ENCODE data around the gene UPK1B.
"Not testable (repeated sequence)": the region's sequence is repeated elsewhere in the genome, so short reads cannot be mapped to it uniquely, and the experiment has no call there.

UPK1B gene

GRCh38 chr3:119223511-119223910 is 50.1 kb downstream of the UPK1B start:
- no peak for DNase-seq (ENCODE audit: low read depth)

- no peak for DNase-seq (ENCODE audit: low read depth)
Measured at GRCh38 chr3:119225121-119225520, 51.7 kb downstream of the UPK1B start.

- no peak for DNase-seq (ENCODE audit: low read depth)
Measured at GRCh38 chr3:119227070-119227850, 53.9 kb downstream of the UPK1B start.

GRCh38 chr3:119228373-119229145 is 55.2 kb downstream of the UPK1B start:
- no peak for DNase-seq (ENCODE audit: low read depth)

- DNase-seq (ENCODE audit: low read depth) = no peak
Measured at GRCh38 chr3:119229190-119229589, 55.8 kb downstream of the UPK1B start.

- no peak for DNase-seq (ENCODE audit: low read depth)
Measured at GRCh38 chr3:119230071-119230470, 56.7 kb downstream of the UPK1B start.

- DNase-seq (ENCODE audit: low read depth) = no peak
Measured at GRCh38 chr3:119230745-119231144, 57.3 kb downstream of the UPK1B start.

- no peak for DNase-seq (ENCODE audit: low read depth)
Measured at GRCh38 chr3:119234610-119235009, 61.2 kb downstream of the UPK1B start.

- DNase-seq (ENCODE audit: low read depth) = peak; percentile 85
Measured at GRCh38 chr3:119235151-119235550, 61.8 kb downstream of the UPK1B start.

GRCh38 chr3:119236756-119237155 is 63.4 kb downstream of the UPK1B start:
- no peak for DNase-seq (ENCODE audit: low read depth)

- DNase-seq (ENCODE audit: low read depth) = peak; percentile 71
Measured at GRCh38 chr3:119237299-119237698, 63.9 kb downstream of the UPK1B start.

- no peak for DNase-seq (ENCODE audit: low read depth)
Measured at GRCh38 chr3:119238363-119238762, 65.0 kb downstream of the UPK1B start.

- DNase-seq (ENCODE audit: low read depth) = peak; percentile 38
Measured at GRCh38 chr3:119239206-119239820, 65.9 kb downstream of the UPK1B start.

- peak; percentile 29 for DNase-seq (ENCODE audit: low read depth)
Measured at GRCh38 chr3:119240101-119240590, 66.7 kb downstream of the UPK1B start.

GRCh38 chr3:119240591-119241434 is 67.4 kb downstream of the UPK1B start, which contains the start of gene B4GALT4:
Gene B4GALT4, minus strand, starts transcription at chr3:119240878. Its CDS starts 10,779 bp downstream, at chr3:119230099.
- peak; percentile 91 for DNase-seq (ENCODE audit: low read depth)

- not testable (repeated sequence) for DNase-seq (ENCODE audit: low read depth)
Measured at GRCh38 chr3:119242387-119243057, 69.1 kb downstream of the UPK1B start.

- DNase-seq (ENCODE audit: low read depth) = not testable (repeated sequence)
Measured at GRCh38 chr3:119243058-119243529, 69.7 kb downstream of the UPK1B start.

- DNase-seq (ENCODE audit: low read depth) = no peak
Measured at GRCh38 chr3:119243712-119244111, 70.3 kb downstream of the UPK1B start.

- no peak for DNase-seq (ENCODE audit: low read depth)
Measured at GRCh38 chr3:119245778-119246177, 72.4 kb downstream of the UPK1B start.
